GM21786 (cell line): ENCODE measurements around the gene AAK1.
"Not testable (repeated sequence)": the region's sequence is repeated elsewhere in the genome, so short reads cannot be mapped to it uniquely, and the experiment has no call there.

Experiments used
- ATAC-seq: cut with Tn5 transposase; IDR thresholded peaks from one replicate; pipeline ENCODE4 v1.9.1; 2021; ENCODE audit not compliant: unreplicated experiment

The AAK1 gene

GRCh38 chr2:69660637-69661036 lies 17.1 kb upstream of the AAK1 start:
- no peak for ATAC-seq

- ATAC-seq, result no peak
These were observed 16.5 kb upstream of the AAK1 start for GRCh38 chr2:69659941-69660483.

- no peak for ATAC-seq
These were observed 15.8 kb upstream of the AAK1 start for GRCh38 chr2:69659349-69659748.

- ATAC-seq, result no peak
These were observed 8.7 kb upstream of the AAK1 start for GRCh38 chr2:69652206-69652605.

GRCh38 chr2:69647196-69647595 lies 3.7 kb upstream of the AAK1 start:
- ATAC-seq, result not testable (repeated sequence)

GRCh38 chr2:69646714-69647113 lies 3.2 kb upstream of the AAK1 start:
- ATAC-seq, result no peak

- no peak for ATAC-seq
These were observed 2.4 kb upstream of the AAK1 start for GRCh38 chr2:69645921-69646320.

GRCh38 chr2:69645031-69645431 lies 1.5 kb upstream of the AAK1 start:
- ATAC-seq, result no peak

- no peak for ATAC-seq
These were observed 1.0 kb upstream of the AAK1 start for GRCh38 chr2:69644506-69644979.

GRCh38 chr2:69642709-69643601 lies 584 bp downstream of the AAK1 start:
- ATAC-seq, result no peak

- no peak for ATAC-seq
These were observed 1.4 kb downstream of the AAK1 start for GRCh38 chr2:69641887-69642708.

- no peak for ATAC-seq
These were observed 2.1 kb downstream of the AAK1 start for GRCh38 chr2:69641471-69641870.

- ATAC-seq, result no peak
These were observed 4.3 kb downstream of the AAK1 start for GRCh38 chr2:69639266-69639665.

- ATAC-seq, result no peak
These were observed 4.9 kb downstream of the AAK1 start for GRCh38 chr2:69638630-69639029.

- no peak for ATAC-seq
These were observed 5.6 kb downstream of the AAK1 start for GRCh38 chr2:69637923-69638322.

GRCh38 chr2:69636395-69636794 lies 7.1 kb downstream of the AAK1 start:
- no peak for ATAC-seq

- no peak for ATAC-seq
These were observed 8.1 kb downstream of the AAK1 start for GRCh38 chr2:69635432-69635831.

- no peak for ATAC-seq
These were observed 9.2 kb downstream of the AAK1 start for GRCh38 chr2:69634196-69634821.

- no peak for ATAC-seq
These were observed 12.1 kb downstream of the AAK1 start for GRCh38 chr2:69631402-69631801.

GRCh38 chr2:69629921-69630608 lies 13.5 kb downstream of the AAK1 start:
- no peak for ATAC-seq
